Stimulated activated CD4-positive, alpha-beta T cell treated with anti-CD3 and anti-CD28 coated beads, Interleukin-4, amount 100 ng/mL, for 1 hour (primary cell): ENCODE data around the gene AEBP1.

Experiments
- DNase-seq: peaks from one replicate; pipeline ENCODE4 v3.0.0-alpha.2; 2020

Gene AEBP1

DNA sequence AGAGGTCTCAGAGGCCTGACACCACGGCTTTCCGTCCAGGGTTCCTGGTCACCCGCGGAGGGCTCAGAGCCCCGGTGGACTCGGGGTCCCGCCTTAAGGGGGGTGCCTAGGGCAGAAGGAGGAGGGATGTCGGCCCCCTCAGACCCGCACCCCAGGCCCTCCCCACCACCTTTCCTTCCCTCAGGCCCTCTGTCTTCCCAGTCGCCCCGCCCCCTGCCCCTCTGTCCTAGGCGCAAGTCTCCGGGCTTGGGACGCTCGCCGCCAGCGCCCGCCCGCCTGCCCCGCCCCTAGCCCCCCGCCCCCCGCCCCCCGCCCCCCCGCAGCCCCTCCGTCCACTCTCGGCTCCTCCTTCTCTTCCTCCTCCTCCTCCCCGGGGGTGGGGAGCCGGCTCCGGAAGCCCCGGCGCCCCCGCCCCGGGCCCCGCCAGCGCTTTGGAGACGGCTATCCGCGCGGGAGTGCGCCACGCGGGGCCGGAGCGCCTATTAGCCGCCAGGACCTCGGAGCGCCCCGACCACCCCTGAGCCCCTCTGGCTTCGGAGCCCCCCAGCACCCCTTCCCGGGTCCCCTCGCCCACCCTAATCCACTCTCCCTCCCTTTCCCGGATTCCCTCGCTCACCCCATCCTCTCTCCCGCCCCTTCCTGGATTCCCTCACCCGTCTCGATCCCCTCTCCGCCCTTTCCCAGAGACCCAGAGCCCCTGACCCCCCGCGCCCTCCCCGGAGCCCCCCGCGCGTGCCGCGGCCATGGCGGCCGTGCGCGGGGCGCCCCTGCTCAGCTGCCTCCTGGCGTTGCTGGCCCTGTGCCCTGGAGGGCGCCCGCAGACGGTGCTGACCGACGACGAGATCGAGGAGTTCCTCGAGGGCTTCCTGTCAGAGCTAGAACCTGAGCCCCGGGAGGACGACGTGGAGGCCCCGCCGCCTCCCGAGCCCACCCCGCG is at the start of gene AEBP1:
Gene AEBP1, plus strand, starts transcription at position 423 of the 937 bp plus-strand sequence. Its CDS starts 321 bp downstream, at position 744.
- DNase-seq: peak; percentile 43

DNA sequence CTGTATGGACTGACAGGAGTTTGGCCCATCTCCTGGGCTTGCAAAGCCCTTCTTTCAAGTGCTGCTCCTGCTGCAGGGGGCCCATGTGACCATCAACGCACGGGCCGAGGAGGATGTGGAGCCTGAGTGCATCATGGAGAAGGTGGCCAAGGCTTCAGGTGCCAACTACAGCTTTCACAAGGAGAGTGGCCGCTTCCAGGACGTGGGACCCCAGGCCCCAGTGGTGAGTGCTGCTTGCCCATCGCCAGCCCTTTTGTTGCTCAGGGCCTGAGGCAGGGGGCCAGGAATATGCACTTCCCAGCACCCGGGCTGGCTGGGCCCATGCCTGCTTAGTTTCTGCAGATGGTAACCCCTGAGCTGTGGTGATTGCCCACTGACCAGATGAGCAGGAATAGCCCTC is 47.5 kb upstream of the AEBP1 start:
- DNase-seq: no peak

DNA sequence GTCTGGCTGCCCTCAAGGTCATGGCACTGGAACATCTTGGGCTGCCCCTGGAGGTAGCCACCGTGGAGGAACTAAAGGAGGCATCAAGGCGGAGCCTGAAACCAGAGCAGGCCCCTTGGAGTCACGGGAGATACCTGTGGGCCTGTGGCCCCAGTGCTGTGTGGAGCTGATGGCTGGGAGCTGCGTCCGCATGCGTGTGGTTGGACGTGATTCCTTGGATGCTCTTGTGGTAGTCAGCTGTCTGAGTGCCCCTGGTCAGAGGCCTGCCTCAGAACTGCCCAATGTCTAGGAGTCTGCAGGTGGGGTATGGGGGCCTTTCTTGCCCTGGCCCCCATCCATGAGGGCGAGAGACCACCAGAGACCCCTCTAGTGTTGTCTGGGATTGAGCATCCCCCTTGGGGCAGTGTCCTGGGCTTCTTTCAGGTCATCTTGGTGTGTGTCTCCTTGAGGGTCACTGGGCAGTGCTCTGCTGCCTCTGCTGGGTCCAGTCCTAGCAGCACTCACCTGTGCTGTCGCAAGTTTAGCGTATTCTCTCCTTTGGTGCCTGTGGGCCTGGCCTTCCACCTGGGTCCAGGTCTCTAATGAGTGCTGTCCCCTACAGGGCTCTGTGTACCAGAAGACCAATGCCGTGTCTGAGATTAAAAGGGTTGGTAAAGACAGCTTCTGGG is 46.8 kb upstream of the AEBP1 start:
- no peak for DNase-seq

DNA sequence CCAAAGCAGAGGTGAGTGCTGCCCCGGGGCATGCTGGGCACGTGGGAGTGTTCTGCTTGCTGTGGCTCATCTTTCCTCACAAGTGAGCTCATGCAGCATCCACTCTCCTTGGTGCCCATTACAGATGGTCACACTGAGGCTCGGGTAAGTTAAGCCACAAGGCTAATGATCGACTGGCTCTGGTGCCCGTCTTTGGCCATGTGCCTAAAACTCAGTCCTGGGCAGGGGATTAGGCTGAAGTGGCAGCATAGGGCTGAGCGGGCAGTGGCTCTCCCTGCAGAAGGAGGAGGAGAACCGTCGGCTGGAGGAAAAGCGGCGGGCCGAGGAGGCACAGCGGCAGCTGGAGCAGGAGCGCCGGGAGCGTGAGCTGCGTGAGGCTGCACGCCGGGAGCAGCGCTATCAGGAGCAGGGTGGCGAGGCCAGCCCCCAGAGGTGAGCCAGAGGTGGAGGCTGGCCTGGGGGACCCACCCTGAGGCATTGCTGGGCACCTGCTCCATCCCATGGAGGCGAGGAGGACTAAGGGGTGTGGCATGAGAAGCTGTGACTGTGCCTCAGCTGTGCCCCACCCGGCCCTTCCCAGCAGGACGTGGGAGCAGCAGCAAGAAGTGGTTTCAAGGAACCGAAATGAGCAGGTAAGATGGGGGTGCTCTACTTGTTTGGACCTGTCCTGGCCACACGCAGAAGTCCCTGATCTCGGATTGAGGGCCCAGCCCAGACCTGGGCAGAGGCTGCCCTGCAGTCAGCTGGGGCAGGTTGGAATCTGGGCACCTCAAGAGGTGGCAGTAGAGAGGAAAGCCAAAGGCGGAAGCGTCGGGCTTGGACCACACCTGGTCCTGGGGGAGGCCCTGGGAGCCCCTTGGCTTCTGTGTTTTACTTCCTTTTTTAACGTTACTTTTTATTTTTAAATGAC is 46.0 kb upstream of the AEBP1 start:
- DNase-seq: no peak

DNA sequence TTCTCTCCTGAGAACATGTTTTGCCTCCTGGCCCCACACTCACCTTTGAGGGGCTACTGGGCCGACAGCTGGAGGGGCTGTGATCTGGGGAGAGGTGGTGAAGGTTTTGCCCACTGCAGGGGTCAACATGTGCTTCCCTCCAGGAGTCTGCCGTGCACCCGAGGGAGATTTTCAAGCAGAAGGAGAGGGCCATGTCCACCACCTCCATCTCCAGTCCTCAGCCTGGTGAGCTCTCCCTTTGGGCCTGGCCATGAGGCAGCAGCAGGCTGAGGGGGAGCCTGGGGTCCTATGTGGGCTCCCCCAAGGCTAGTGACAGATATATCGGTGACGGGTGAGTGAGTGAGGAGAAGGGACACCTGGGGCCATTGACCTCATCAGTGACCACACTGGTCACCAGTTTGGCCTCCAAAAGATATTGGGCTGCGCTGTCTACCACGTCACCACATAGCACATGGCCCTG is 45.4 kb upstream of the AEBP1 start:
- no peak for DNase-seq

DNA sequence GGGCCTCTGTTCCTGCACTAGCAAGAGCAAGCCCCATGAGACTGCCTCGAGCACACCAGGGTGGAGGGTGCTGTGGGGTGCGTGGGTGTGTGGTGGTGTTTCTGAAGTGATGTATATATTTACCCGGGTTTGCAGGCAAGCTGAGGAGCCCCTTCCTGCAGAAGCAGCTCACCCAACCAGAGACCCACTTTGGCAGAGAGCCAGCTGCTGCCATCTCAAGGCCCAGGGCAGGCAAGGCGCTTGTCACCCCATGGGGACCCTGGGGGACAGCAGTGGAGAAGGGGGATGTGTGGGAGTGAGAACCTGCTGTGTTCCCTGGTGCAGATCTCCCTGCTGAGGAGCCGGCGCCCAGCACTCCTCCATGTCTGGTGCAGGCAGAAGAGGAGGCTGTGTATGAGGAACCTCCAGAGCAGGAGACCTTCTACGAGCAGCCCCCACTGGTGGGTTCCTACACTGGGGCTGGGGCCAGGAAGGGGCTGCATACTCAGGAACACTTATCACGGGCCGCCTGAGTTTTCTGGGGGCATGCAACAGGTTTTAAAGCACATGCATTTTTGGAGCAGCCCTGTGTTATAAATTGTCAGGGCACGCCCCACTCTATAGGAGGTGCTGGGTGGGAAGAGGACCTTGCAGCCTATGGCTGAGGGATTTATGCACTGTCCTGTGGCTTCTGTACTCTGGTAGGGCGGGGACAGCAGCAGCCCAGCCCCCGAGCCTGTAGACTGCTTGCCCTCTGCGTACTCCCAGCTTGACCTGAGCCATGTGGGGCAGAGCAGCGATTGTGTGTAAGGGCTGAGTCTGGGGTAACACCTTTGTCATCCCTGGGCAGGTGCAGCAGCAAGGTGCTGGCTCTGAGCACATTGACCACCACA is 44.7 kb upstream of the AEBP1 start:
- no peak for DNase-seq

DNA sequence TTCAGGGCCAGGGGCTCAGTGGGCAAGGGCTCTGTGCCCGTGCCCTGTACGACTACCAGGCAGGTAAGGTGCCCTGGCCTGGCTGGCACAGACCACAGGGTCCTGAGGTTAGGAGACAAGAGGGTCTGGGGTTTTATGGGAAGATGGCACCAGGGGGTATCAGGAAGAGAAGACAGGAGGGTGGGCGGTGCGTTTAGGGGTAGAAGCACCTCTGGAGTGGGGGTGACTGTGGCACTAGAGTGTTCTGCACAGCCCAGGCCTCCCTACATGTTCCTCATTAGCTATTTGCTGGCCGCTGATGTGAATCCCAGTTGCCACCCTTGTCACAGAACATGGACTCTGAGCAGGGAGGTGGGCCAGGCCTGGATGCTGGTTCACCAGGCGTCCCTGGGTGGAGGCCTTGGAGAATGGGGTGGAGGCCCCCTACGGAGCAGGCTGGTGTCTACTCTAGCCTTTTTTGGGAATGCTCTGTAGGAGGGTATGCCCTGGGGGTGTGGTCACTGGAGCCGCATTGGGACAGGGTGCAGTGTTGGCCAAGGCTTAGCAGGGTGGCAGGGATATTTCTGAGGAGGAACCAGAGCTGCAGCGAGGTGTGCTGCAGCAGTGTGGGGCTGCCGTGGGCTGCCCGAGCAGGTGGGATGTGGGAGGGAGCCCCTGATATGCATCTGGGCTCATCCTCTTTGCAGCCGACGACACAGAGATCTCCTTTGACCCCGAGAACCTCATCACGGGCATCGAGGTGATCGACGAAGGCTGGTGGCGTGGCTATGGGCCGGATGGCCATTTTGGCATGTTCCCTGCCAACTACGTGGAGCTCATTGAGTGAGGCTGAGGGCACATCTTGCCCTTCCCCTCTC is 43.8 kb upstream of the AEBP1 start:
- no peak for DNase-seq

DNA sequence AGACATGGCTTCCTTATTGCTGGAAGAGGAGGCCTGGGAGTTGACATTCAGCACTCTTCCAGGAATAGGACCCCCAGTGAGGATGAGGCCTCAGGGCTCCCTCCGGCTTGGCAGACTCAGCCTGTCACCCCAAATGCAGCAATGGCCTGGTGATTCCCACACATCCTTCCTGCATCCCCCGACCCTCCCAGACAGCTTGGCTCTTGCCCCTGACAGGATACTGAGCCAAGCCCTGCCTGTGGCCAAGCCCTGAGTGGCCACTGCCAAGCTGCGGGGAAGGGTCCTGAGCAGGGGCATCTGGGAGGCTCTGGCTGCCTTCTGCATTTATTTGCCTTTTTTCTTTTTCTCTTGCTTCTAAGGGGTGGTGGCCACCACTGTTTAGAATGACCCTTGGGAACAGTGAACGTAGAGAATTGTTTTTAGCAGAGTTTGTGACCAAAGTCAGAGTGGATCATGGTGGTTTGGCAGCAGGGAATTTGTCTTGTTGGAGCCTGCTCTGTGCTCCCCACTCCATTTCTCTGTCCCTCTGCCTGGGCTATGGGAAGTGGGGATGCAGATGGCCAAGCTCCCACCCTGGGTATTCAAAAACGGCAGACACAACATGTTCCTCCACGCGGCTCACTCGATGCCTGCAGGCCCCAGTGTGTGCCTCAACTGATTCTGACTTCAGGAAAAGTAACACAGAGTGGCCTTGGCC is 43.0 kb upstream of the AEBP1 start:
- DNase-seq: no peak

DNA sequence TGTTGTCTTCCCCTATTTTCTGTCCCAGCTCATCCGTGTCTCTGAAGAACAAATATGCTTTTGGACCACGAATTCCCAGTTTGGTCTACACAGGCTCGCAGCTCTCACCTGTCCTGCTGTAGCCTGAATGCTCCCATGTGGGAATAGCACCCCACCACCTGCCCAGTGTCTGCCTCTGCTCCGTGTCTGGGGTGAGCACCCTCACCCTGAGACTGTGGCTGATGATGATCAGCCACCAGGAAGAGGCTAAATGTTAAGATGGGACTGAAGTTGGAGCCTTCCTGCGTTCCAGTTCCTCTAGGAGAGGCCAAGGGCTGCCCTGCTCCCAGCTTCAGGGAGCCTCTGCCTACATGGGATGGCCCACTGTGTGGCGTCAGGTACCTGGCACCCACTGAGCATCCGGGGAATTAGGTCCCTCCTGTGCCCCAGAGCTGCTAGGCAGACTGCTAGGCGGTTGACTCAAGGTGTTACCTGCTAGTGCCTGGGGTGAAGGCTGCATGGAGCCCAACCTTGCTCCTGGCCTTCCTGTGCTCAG is 42.4 kb upstream of the AEBP1 start:
- no peak for DNase-seq

DNA sequence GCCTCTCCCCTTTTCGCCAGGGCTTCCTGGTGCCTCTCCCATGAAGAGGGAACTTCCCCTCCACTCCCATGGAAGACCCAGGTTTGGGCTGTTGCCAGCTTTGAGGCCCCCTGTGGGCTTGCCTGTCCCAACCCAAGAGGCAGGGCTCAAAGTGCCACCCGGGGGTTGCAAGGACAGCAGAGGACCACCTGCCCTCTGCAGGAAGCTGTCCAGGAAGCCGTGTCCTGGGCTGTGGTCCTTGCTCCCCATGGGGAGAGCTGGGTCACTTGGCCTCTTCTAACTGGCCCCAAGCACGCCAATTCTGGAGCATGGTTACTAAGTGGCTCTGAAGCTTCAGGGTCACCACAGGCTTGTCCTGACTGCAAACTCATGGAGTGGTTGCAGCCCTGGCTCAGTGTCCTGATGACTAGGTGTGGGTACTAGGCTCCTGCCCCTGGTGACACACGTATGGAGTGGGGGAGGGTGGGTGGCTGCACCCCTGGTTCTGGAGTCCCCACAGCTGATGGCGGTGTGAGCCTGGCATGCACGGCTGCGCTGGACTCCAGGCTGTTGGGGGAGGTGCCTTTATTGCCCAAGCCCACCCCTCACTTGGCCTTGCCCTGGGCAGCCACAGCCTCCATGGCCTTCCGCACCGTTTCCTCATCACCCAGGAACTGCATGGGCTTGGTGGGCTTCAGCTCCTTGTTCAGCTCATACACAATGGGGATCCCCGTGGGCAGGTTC is 41.8 kb upstream of the AEBP1 start:
- no peak for DNase-seq

DNA sequence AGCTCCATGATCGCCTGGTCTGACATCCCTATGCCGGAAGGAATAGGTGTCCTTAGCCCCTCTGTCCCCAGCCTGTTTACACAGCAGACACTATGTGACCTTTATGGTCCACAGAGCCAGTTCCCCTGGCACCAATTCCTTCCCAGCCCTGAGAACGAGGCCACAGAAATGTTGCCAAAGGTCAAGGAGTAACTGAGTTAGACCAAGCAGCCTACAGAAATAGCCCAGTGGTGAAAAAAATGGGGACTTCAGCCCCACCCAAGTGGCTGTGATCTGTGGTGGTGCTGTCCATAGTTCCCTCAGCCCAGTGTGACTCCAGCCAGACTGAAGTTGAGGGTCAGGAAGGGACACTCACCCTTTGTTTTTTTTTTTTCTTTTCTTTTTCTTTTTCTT is 41.2 kb upstream of the AEBP1 start:
- no peak for DNase-seq

DNA sequence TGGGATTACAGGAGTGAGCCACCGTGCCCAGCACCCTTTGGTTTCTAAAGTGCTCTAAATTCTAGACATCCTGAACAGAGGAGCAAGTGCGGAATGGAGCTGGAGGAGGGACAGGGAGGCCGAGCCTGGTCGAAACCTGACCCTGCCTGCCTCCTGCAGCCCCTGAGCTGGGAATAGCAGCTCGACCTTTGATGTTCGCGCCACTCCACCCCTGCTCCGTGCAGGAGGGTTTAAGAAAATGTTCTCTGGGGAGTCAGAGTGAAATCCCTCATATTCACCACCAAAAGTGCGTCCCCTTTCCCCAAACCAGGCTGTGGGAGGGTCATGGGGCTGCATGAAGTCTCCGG is 40.6 kb upstream of the AEBP1 start:
- no peak for DNase-seq

DNA sequence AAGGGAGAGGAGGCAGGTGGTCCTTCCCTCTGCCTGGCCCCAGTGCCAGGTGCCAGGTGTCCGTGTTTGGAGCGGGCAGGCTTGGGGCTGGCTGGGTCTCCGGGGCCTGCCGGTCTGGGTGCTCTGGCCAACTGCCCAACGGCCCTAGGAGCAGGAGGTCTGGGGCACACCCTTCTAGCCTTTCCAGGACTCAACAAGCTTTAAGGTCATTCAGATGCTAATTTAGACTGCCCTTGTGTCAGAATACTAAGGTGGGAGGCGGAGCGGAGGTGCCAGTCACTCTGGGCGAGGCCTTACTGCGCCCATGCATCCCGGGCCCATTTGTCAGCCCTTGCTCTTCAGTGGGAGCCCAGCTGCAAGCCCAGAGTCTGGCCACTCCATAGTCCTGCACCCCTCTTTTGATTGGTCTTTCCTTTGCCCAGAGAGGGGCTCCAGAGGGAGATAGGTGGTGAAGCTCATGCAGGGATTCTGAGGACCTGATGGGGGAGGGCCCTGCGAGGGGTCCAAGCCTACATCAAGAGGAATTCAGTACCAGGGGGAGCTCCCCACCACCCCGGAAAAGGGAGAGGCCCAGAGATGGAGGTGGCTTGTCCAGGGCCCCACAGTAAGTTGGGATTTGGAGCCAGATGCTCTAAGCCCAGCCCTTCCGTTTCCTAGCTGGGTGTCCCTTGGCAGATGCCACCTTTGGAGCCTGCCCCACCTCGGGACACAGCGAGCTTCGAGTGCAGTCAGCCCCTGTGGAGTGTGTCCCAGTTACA is 40.1 kb upstream of the AEBP1 start:
- DNase-seq: no peak

DNA sequence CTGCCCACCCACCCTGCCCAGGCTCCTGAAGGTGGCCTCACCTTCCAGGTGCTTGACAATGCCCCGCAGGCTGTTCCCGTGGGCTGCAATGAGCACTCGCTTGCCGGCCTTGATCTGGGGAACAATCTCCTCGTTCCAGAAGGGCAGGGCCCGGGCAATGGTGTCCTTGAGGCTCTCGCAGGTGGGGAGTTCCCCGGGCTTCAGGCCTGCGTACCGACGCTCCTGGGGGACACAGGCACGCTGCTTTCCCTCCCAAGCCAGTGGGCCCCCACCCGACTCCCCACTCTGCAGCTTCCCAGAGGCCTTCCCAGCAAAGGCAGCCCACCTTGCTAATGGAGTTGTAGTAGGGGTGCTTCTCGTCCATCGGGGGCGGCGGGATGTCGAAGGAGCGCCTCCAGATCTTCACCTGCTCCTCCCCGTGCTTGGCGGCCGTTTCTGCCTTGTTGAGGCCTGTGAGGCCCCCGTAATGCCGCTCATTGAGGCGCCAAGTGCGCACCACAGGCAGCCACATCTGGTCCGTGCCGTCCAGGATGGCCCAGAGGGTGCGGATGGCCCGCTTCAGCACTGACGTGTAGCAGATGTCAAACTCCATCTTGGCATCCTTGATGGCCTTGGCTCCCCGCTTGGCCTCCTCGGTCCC is 39.2 kb upstream of the AEBP1 start:
- DNase-seq: no peak

DNA sequence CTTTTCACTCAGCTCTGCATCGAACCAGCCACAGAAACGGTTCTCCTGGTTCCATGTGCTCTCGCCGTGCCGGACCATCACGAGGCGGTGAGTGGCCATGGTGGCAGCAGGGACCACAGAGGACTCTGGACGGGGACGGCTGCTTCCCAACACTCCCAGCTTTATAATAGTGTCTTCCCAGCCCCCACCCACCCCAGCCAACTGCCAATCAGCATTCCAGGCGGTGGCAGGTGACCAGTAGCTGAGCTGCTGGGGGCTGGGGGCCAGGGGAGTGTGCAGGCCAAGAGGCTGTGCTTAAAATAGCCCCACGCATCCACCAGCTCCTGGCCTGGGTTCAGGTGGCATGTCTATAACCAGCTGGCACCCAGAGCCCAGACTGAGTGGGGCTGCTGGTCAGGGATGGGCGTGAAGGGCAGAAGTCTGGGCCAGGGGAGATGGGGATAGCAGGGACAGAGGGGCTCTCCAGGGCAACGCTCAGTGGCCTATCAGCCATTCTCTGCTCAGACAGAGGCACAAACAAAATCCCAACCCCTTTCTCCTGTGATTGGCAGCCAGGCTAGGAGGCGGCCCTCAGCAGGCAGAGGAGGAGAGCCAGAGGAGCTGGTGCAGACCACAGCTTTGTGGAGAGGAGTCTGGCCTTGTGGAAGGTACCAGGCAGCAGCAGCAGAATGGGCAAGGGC is 38.6 kb upstream of the AEBP1 start, which contains the start of gene PGAM2:
Gene PGAM2, minus strand, starts transcription at position 137 of the 680 bp plus-strand sequence. Its CDS starts 38 bp downstream, at position 99.
- no peak for DNase-seq

DNA sequence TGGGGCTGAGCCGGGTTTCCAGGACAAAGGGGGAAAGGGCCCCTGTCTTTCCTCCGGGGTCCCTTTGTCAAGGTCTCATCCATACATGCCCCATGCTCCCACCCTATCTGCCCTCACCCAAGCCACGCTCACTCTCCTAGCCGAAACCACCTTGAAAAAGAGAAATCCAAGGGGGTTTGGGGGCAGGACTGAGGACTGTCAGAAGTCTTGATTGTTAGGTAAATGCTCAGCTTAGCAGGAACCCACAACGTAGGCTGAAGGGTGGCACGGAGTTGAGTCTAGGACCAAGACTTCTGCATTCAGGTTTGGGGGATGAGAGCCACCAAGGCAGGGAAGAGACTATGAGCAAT is 38.1 kb upstream of the AEBP1 start:
- DNase-seq: no peak

DNA sequence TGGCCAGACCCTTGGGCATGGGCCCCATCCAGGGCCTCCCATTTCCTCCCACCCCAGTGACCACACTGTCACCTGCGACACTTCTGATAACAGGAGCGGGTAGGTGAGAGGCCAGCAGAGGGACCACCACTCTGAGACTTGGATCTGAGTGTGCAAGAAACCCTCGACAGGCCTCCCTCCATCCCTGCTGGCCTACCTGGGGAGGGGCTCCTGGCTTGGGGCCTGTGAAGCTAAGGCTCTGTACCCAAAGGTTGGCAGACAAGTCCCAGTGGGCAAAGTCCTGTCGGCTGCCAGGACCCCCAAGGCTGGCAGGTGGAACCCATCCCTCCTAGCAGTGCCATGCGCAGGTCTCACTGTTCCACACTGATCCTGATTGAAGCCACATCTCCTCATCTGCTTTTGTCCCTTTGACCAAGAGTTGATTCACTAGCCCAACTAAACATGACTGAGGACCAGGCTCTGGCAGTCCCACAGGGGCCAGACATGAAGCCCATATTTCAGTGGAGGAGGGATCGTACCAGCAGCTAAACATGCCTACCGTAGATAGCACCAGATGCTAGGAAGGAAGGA is 37.6 kb upstream of the AEBP1 start:
- DNase-seq: no peak
